Motor neuron (in vitro differentiated cells): Measurements from ENCODE around the gene DYNC2LI1. TPM values are rescaled to one million over a fixed set of nuclear protein-coding genes. Genes with fewer than 3 reads are reported as not detected.

Experiments used
- ATAC-seq, 8 experiments: fragments of 200-7000 bp; cut with Tn5 transposase; replicated peaks in 6 of 8; 2 replicates each; pipeline ENCODE4 v1.8.0; 2021; ENCODE audit warnings: mild to moderate bottlenecking in 8 of 8, moderate library complexity in 8 of 8
- H3K27ac ChIP-seq, 2 donors: fragments of 250-450 bp; sonication (Bioruptor Pico); 2 replicates each; pipeline ENCODE4 v1.9.0; 2021; ENCODE audit warnings: antibody characterized with exemption in 2 of 2, mild to moderate bottlenecking in 2 of 2, moderate library complexity in 1 of 2
- H3K4me1 ChIP-seq, 2 donors: fragments of 250-450 bp; sonication (Bioruptor Pico); replicated peaks in 1 of 2; 2 replicates each; pipeline ENCODE4 v1.6.1; 2021; ENCODE audit warnings: antibody characterized with exemption in 2 of 2, mild to moderate bottlenecking in 2 of 2, moderate library complexity in 1 of 2
- H3K4me3 ChIP-seq, 5 donors: fragments of 250-450 bp; sonication (Bioruptor Pico); 2 replicates each; pipeline ENCODE4 v1.9.0; 2021; ENCODE audit warnings: antibody characterized with exemption in 5 of 5, mild to moderate bottlenecking in 5 of 5, moderate library complexity in 4 of 5
- WGBS, 10 experiments: fragments of 450-650 bp; shearing (Covaris generic); methylation state at CpG; one replicate each; pipeline ENCODE4 v1.0.0; 2022; 5-methylcytosine and 5-hydroxymethylcytosine counted together
- in situ Hi-C, 9 experiments: fragments of 400-800 bp; cut with MboI; loops; one replicate each; pipeline ENCODE4 v1.15.0; 2021; ENCODE audit warnings: low sequenced_read_pairs in 9 of 9, low pct_unique_long_range_greater_than_20kb in 2 of 9; ENCODE audit not compliant: unreplicated experiment in 9 of 9
- total RNA-seq, 8 experiments: library from RNA; unstranded; fragments of 300-600 nt; gene quantifications; 2 replicates each; pipeline versions ENCODE4 v1.2.3 to v1.2.4, GENCODE V29; 2022

The DYNC2LI1 gene
- total RNA-seq, 8 experiments from 2014 or later: 20.3 to 56.0 (median 32.4) TPM

DNA sequence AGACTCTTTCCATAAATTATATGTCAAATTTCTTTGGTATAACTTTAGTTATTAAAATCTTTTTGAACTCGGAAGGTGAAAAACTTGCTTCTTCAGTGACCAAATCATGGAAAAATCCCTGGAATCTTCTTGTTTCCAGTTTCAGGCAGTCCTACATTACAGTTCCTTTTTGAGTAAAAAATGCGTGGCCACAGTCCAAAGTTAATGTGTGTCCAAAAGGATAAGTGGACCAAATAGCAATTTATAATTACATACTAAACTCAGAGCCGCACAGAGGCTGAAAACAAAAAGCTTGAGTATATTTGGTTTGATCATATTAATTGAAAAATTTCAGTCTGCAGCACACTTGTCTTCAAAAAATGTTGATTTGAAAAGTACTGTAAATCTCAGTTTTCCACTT, 28.4 kb upstream of the DYNC2LI1 start:
- no peaks in the 10 kb centered on the region for H3K4me1 ChIP-seq
- in situ Hi-C loops: no loop called here
- 0 to 100% (median 88%) methylated on average over 1 to 3 of the region's 3 CpGs for WGBS, 10 experiments
- ATAC-seq: peak in 2 of 8 experiments; percentile 24 to 56
- no peak overlapping the region for H3K27ac ChIP-seq
- H3K4me3 ChIP-seq: no peak overlapping the region

DNA sequence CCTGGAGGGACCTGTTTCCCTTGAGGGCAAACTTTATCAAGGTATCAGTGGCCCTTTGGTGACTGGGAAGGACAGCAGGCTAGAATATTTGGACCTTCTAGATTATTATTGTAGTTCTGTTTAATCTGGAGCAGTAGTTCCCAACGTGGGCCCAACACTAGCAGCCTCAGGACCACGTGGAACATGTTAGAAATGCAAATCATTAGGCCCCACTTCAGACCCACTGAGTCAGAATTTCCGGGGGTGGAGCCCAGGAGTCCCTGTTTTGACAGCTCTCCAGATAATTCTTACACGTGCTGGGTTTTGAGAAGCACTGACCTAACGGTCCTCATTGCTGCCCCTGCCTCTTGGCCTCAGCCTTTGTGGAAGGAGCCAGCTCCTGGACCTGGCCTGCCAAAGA, 25.5 kb upstream of the DYNC2LI1 start:
- H3K27ac ChIP-seq: no peak overlapping the region
- H3K4me3 ChIP-seq: no peak overlapping the region
- ATAC-seq: no peak
- in situ Hi-C loops: no loop called here
- no peaks in the 10 kb centered on the region for H3K4me1 ChIP-seq
- WGBS, 10 experiments: 42 to 100% (median 74%) methylated on average over 1 to 5 of the region's 5 CpGs; no CpG with 5 or more reads in 3 of the 10 experiments

- Histone ChIP-seq H3K27ac (no peak overlapping the region), H3K4me3 (no peak overlapping the region), H3K4me1 (no peaks in the 10 kb centered on the region)
- 0 to 100% (median 64%) methylated on average over 1 to 3 of the region's 3 CpGs; no CpG with 5 or more reads in 2 of the 10 experiments for whole genome bisulfite sequencing, 10 experiments
- ATAC-seq: no peak
- in situ Hi-C loops: no loop called here
Observed at GRCh38 chr2:43749583-43749982, 24.3 kb upstream of the DYNC2LI1 start.

DNA sequence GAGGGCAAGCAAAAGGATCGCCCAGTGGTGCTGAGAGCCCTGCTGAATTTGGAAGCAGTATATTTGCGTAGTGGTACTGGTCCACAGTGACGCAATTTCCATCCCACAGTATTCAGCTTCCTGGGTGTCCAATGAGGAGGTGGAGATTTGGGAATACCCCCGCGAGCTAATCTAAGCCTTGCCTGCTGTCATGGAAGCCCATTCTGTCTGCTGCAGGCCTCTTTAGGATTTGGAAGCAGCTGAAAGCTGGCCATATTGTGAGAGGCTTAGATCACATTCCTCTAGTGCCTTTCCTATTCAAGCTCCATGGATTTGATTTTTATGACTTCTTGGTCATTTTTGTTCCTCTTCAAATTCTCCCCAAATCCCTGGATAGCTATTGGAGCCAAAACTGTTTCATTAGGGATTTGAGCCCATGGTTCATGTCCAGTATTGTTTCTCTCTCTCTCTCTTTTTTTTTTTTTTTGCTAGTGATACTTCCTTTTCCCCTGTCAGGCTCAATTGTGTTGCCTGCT, 22.3 kb upstream of the DYNC2LI1 start:
- Histone ChIP-seq H3K4me1 (no peaks in the 10 kb centered on the region), H3K27ac (no peak overlapping the region), H3K4me3 (no peak overlapping the region)
- WGBS, 10 experiments: 83 to 100% (median 96%) methylated on average over 1 to 5 of the region's 5 CpGs; no CpG with 5 or more reads in 2 of the 10 experiments
- ATAC-seq: no peak
- in situ Hi-C loops: loop anchor here in 1 of 9 experiments (25.0 kb wide), 1 partner anchor 114 kb away; the partner anchor contains the start of gene PLEKHH2

GRCh38 chr2:43752302-43752701, 21.5 kb upstream of the DYNC2LI1 start:
- H3K4me1 ChIP-seq: no peaks in the 10 kb centered on the region
- in situ Hi-C loops: loop anchor here in 1 of 9 experiments (25.0 kb wide), 1 partner anchor 115 kb away; the partner anchor contains the start of gene PLEKHH2
- no peak overlapping the region for H3K27ac ChIP-seq
- peak in 2 of 8 experiments; percentile 92 to 93 for ATAC-seq
- no peak overlapping the region for H3K4me3 ChIP-seq

- WGBS, 10 experiments: 70 to 100% (median 88%) methylated on average over 1 to 4 of the region's 7 CpGs; no CpG with 5 or more reads in 3 of the 10 experiments
- no peak overlapping the region for H3K4me3 ChIP-seq
- peaks cover 0 to 5% of the 10 kb centered on the region in 2 donors for H3K4me1 ChIP-seq
- no peak for ATAC-seq
- in situ Hi-C loops: loop anchor here in 1 of 9 experiments (25.0 kb wide), 1 partner anchor 117 kb away; the partner anchor contains the start of gene PLEKHH2
- H3K27ac ChIP-seq: no peak overlapping the region
Observed at GRCh38 chr2:43754180-43754579, 19.7 kb upstream of the DYNC2LI1 start.

GRCh38 chr2:43758739-43759138, 15.1 kb upstream of the DYNC2LI1 start:
- ATAC-seq: peak in 6 of 8 experiments; percentile 18 to 75 (median 51)
- 6 to 100% (median 39%) methylated on average over 1 to 3 of the region's 3 CpGs for WGBS, 10 experiments
- in situ Hi-C loops: loop anchor here in 1 of 9 experiments (25.0 kb wide), 1 partner anchor 121 kb away; the partner anchor contains the start of gene PLEKHH2
- Histone ChIP-seq H3K4me3 (no peak overlapping the region), H3K4me1 (peaks cover 0 to 9% of the 10 kb centered on the region in 2 donors), H3K27ac (no peak overlapping the region)

- ATAC-seq: peak; percentile 40 to 94 (median 82)
- H3K4me3 ChIP-seq: no peak overlapping the region
- H3K4me1 ChIP-seq: peaks cover 0 to 9% of the 10 kb centered on the region in 2 donors
- in situ Hi-C loops: loop anchor here in 1 of 9 experiments (25.0 kb wide), 1 partner anchor 122 kb away; the partner anchor contains the start of gene PLEKHH2
- H3K27ac ChIP-seq: no peak overlapping the region
Observed at GRCh38 chr2:43759195-43759594, 14.6 kb upstream of the DYNC2LI1 start.

DNA sequence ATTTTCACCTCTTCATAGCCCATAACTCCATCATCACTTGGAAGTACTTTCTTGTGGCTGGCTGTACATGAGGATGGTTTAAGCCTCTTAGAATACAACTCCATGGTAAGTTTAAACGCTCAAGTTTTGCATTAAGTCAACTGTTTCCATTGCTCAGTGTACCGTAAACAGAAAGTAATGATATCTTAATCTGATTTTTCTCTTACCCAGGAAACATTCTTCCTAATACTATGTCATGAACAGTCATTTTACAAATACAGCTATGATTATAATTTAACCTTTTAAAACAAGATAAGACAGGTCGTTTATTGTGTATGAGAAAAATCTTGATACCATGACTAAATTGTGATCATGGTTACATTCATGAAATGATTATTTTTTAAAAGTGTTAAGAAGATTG, 11.6 kb upstream of the DYNC2LI1 start:
- Histone ChIP-seq H3K27ac (no peak overlapping the region), H3K4me1 (peaks cover 0 to 9% of the 10 kb centered on the region in 2 donors), H3K4me3 (no peak overlapping the region)
- no peak for ATAC-seq
- 67 to 100% (median 88%) methylated on average over 2 to 3 of the region's 3 CpGs; no CpG with 5 or more reads in 1 of the 10 experiments for WGBS, 10 experiments
- in situ Hi-C loops: loop anchor here in 1 of 9 experiments (25.0 kb wide), 1 partner anchor 125 kb away; the partner anchor contains the start of gene PLEKHH2

- no peak overlapping the region for H3K27ac ChIP-seq
- H3K4me3 ChIP-seq: no peak overlapping the region
- peaks cover 0 to 9% of the 10 kb centered on the region in 2 donors for H3K4me1 ChIP-seq
- in situ Hi-C loops: loop anchor here in 1 of 9 experiments (25.0 kb wide), 1 partner anchor 126 kb away; the partner anchor contains the start of gene PLEKHH2
- 83 to 100% (median 100%) methylated on average over 1 to 2 of the region's 2 CpGs; no CpG with 5 or more reads in 2 of the 10 experiments for WGBS, 10 experiments
- no peak for ATAC-seq
Observed at GRCh38 chr2:43763091-43763490, 10.7 kb upstream of the DYNC2LI1 start.

- WGBS, 10 experiments: 0 to 100% (median 20%) methylated on average over 1 of the region's 1 CpG; no CpG with 5 or more reads in 2 of the 10 experiments
- peak in 3 of 8 experiments; percentile 46 to 59 (median 51) for ATAC-seq
- H3K4me3 ChIP-seq: no peak overlapping the region
- no peak overlapping the region for H3K27ac ChIP-seq
- in situ Hi-C loops: loop anchor here in 1 of 9 experiments (25.0 kb wide), 1 partner anchor 127 kb away; the partner anchor contains the start of gene PLEKHH2
- peaks cover 0 to 4% of the 10 kb centered on the region in 2 donors for H3K4me1 ChIP-seq
Observed at GRCh38 chr2:43764086-43764705, 9.6 kb upstream of the DYNC2LI1 start.

- Histone ChIP-seq H3K27ac (no peak overlapping the region), H3K4me3 (no peak overlapping the region), H3K4me1 (no peaks in the 10 kb centered on the region)
- in situ Hi-C loops: loop anchor here in 1 of 9 experiments (25.0 kb wide), 1 partner anchor 129 kb away; the partner anchor contains the start of gene PLEKHH2
- ATAC-seq: no peak
- WGBS, 10 experiments: 43 to 100% (median 89%) methylated on average over 1 to 4 of the region's 4 CpGs; no CpG with 5 or more reads in 1 of the 10 experiments
Observed at GRCh38 chr2:43766006-43766405, 7.8 kb upstream of the DYNC2LI1 start.

DNA sequence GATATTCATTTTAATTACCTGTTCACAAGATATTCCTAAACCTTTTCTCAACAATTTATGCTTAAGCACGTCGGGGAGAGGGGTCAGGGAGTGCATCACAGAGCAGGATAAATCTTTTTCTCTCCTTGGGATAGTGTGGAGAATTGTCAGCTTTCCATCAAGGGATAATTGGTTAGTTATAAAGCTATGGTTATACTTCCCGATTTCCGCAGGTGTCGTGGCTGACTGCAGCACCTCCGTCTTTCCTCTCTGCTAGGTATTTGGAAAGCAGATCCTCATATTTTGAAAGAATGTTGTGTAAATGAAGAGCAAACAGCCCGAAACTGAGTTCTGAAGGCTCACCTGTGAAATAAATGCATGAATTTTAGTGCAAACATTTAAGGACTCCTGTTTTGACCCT, 778 bp downstream of the DYNC2LI1 start:
- WGBS, 10 experiments: 4 to 70% (median 42%) methylated on average over 1 to 7 of the region's 7 CpGs
- Histone ChIP-seq H3K4me1 (peaks cover 0 to 3% of the 10 kb centered on the region in 2 donors), H3K27ac (no peak overlapping the region), H3K4me3 (peak overlapping the region; percentile 51 to 87 (median 57))
- ATAC-seq: no peak
- in situ Hi-C loops: loop anchor here in 1 of 9 experiments (25.0 kb wide), 1 partner anchor 137 kb away; the partner anchor contains the start of gene PLEKHH2
